ENCODE data around the gene C10orf62. TPM values are rescaled to one million over a fixed set of nuclear protein-coding genes. Genes with fewer than 3 reads are reported as not detected.

The C10orf62 gene
- total RNA-seq, 1 donor from 2014 or later, result not detected

DNA sequence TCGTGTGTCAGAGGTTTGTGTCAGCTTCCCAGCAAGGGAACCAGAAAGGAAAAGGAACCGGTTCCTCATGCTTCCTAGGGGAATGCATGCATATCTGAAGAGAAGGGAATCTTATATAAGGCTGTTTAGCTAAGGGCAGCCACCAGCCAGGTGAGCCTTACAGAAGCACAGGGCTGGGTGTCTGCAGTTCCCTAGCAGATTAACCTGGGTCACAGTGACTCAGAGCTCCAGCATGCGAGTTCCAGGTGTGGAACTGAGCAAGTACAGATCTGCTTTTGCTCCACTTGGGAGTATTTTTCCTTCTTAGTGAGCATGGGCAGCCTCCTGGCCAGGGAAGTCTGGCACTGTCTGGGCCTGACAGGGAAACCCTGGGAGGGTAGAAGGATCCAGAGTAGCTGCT is 17.9 kb upstream of the C10orf62 start:
- Histone ChIP-seq H3K4me1 (peaks cover 14% of the 10 kb centered on the region), H3K27me3 (no peaks in the 10 kb centered on the region), H3K27ac (peak overlapping the region; percentile 42), H3K36me3 (peaks cover 31% of the 10 kb centered on the region), H3K9me3 (no peaks in the 10 kb centered on the region), H3K4me3 (no peak overlapping the region)
- ATAC-seq (peak; percentile 67), DNase-seq (no peak)
- intact Hi-C loops (cut with DNase I), result no loop called here
- TF ChIP-seq, protein P1, sequence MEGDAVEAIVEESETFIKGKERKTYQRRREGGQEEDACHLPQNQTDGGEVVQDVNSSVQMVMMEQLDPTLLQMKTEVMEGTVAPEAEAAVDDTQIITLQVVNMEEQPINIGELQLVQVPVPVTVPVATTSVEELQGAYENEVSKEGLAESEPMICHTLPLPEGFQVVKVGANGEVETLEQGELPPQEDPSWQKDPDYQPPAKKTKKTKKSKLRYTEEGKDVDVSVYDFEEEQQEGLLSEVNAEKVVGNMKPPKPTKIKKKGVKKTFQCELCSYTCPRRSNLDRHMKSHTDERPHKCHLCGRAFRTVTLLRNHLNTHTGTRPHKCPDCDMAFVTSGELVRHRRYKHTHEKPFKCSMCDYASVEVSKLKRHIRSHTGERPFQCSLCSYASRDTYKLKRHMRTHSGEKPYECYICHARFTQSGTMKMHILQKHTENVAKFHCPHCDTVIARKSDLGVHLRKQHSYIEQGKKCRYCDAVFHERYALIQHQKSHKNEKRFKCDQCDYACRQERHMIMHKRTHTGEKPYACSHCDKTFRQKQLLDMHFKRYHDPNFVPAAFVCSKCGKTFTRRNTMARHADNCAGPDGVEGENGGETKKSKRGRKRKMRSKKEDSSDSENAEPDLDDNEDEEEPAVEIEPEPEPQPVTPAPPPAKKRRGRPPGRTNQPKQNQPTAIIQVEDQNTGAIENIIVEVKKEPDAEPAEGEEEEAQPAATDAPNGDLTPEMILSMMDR (IDR thresholded peaks at IDR 0.05), result no peak

DNA sequence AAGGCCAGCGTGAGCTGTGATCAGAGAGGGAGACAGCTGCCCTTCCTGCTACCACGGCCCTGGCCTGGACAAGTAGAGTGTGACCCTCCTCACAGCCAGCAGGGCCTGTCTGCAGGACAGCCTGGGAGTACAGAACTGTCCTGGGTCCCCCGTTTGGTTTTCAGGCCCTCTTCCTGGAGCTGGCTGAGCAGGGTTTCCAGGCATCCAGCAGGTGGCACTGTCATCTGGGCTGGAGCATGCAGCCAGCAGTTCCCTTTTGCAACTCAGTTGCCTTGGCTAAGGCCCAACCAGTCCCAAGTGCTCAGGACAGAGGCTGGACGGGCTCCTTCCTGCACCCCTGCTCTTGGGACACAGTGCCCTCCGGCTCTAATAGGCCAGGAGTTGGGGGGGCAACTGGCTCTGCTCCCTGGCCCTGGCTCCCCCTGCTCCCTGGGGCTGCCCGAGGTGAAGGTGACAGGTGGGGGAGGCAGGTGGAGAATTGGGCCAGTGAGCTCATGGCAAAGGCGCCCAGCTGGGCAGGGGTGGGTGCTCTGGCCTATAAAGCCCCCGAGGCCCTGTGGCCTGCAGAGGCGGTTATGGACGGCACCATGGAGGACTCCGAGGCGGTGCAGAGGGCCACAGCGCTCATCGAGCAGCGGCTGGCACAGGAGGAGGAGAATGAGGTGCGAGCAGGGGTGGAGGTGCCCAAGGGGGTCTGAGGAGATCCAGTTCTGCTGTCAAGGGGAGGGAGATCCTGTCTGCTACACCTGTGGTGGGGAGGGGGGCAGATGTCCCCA is 17.1 kb upstream of the C10orf62 start, which contains the start of gene ANKRD2:
Gene ANKRD2 (plus strand): TSS at position 566 of the 776 bp plus-strand sequence. CDS start 10 bp downstream, at position 576.
- peak within 1 kb of the TSS; percentile 42 for H3K27ac ChIP-seq

DNA sequence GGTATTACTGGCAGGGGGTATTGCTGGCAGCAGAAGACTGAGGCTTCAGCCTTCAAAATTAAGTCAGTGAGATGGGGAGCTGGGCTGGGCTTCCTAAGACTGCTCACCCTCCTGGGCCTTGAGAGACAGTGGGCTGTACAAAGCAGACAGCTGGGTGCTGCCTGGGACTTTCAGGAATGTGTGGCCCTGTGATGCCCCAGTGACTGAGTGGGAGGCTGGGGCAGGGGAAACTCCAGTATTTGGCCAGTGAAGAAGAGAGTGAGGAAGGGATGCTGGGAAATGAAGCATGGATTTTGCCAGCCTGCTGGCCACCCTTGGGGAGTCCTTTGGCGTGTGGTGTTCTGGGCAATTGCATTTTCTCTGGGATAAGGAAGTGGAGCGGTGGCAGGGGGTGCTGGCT is 16.5 kb upstream of the C10orf62 start:
- Histone ChIP-seq H3K9me3 (no peaks in the 10 kb centered on the region), H3K4me3 (no peak overlapping the region), H3K27me3 (no peaks in the 10 kb centered on the region), H3K36me3 (peaks cover 31% of the 10 kb centered on the region), H3K27ac (peak overlapping the region; percentile 42), H3K4me1 (peaks cover 14% of the 10 kb centered on the region)
- ATAC-seq (no peak), DNase-seq (no peak)
- intact Hi-C loops (cut with DNase I), result no loop called here
- TF ChIP-seq, protein P1 (IDR thresholded peaks at IDR 0.05), result no peak

More for the DNA sequence above, 17.1 kb upstream of the C10orf62 start, which contains the start of gene ANKRD2:
- intact Hi-C loops (cut with DNase I), result no loop called here
- Histone ChIP-seq H3K4me1 (peaks cover 14% of the 10 kb centered on the region), H3K9me3 (no peaks in the 10 kb centered on the region), H3K27me3 (no peaks in the 10 kb centered on the region), H3K36me3 (peaks cover 31% of the 10 kb centered on the region), H3K4me3 (no peak within 1 kb of the TSS)
- TF ChIP-seq, protein P1 (IDR thresholded peaks at IDR 0.05), result peak; percentile 79
- DNase-seq (peak; percentile 83), ATAC-seq (peak; percentile 83)

DNA sequence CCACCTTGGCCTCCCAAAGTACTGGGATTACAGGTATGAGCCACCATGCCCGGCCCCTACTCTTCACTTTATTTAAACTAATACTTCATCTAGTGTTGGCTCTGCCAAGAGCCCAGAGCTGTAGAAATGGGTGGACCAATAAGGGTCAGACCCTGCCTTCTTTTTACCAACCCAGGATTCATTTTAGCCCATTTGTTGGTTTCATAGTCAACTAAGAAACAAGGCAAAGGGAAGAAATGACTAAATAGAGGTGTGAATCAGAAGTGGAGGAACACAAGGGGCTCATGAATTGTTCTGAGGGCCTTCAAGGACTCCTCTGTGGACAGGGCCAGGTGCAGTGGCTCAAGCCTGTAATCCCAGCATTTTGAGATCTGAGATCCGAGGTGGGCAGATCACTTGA is 15.8 kb upstream of the C10orf62 start:
- Histone ChIP-seq H3K27me3 (no peaks in the 10 kb centered on the region), H3K9me3 (no peaks in the 10 kb centered on the region), H3K4me1 (peaks cover 14% of the 10 kb centered on the region), H3K36me3 (peaks cover 28% of the 10 kb centered on the region), H3K4me3 (no peak overlapping the region), H3K27ac (no peak overlapping the region)
- ATAC-seq (no peak), DNase-seq (no peak)
- TF ChIP-seq, protein P1 (IDR thresholded peaks at IDR 0.05), result no peak
- intact Hi-C loops (cut with DNase I), result no loop called here

DNA sequence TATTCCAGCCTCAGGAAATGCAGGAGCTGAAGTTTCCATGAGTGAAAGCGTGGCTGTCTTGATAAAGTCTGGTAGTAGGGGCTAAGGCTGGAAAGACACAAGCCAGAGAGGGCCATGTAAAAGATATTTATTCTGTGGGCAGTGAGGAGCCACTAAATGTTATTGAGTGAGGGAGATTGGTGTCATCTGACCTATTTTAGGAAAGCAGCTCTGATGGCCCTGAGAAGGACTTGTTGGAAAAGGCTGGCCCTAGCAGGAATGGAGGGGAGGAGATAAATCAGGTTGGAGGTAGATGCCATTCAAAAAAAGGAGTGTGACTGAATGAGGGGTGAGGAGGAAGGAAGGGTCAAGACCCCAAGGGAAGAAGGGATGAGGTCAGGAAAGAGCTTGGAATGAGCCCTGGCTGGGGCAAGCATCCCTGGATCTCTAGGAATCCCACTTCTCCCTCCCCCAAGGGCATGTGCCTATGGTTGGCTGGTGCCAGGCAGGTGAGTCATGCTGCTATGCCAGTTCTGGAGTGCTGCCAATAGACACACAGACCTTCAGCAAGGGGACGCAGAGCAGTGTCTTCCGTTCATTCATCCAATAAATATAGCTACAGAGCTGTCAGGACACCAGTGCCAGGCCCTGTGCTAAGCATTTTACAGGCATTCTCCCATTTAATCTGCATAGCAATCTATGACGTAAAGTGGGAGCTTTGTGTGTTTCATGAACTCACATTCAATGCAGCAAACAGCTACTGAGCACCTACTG is 15.0 kb upstream of the C10orf62 start:
- ATAC-seq, result peak; percentile 71
- Histone ChIP-seq H3K27me3 (no peaks in the 10 kb centered on the region), H3K4me3 (no peak overlapping the region), H3K4me1 (peaks cover 14% of the 10 kb centered on the region), H3K9me3 (no peaks in the 10 kb centered on the region), H3K36me3 (peaks cover 19% of the 10 kb centered on the region), H3K27ac (peak overlapping the region; percentile 24)
- TF ChIP-seq, protein P1 (IDR thresholded peaks at IDR 0.05), result no peak
- DNase-seq, result peak; percentile 80
- intact Hi-C loops (cut with DNase I), result no loop called here

Data from upper lobe of right lung (tissue), 1 donor.